CD4-positive, alpha-beta T cell treated with Interleukin-17A for 4 hours (primary cell): ENCODE measurements around the gene PIEZO1.
"Not testable (repeated sequence)": the region's sequence is repeated elsewhere in the genome, so short reads cannot be mapped to it uniquely, and the experiment has no call there.

Experiments
- DNase-seq: peaks from one replicate; pipeline ENCODE4 v3.0.0-alpha.2; 2020; ENCODE audit warnings: mixed read lengths

PIEZO1 gene

GRCh38 chr16:88803264-88803987 lies 18.4 kb upstream of the PIEZO1 start, which contains the start of gene CDT1:
TSS of gene CDT1 (plus strand) at chr16:88803789. CDS start at chr16:88803832, 43 bp downstream.
- DNase-seq = peak; percentile 92

- no peak for DNase-seq
Observed at GRCh38 chr16:88800277-88800592, 15.2 kb upstream of the PIEZO1 start.

GRCh38 chr16:88799569-88800276 lies 14.7 kb upstream of the PIEZO1 start:
- peak; percentile 62 for DNase-seq

GRCh38 chr16:88798772-88799455 lies 13.9 kb upstream of the PIEZO1 start:
- no peak for DNase-seq

GRCh38 chr16:88798073-88798472 lies 13.1 kb upstream of the PIEZO1 start:
- no peak for DNase-seq

GRCh38 chr16:88796278-88796677 lies 11.3 kb upstream of the PIEZO1 start:
- DNase-seq = no peak

GRCh38 chr16:88793251-88793954 lies 8.4 kb upstream of the PIEZO1 start:
- no peak for DNase-seq

- no peak for DNase-seq
Observed at GRCh38 chr16:88792668-88793250, 7.7 kb upstream of the PIEZO1 start.

GRCh38 chr16:88792078-88792550 lies 7.1 kb upstream of the PIEZO1 start:
- no peak for DNase-seq

GRCh38 chr16:88790312-88791211 lies 5.5 kb upstream of the PIEZO1 start:
- peak; percentile 83 for DNase-seq

GRCh38 chr16:88789594-88789993 lies 4.6 kb upstream of the PIEZO1 start:
- no peak for DNase-seq

GRCh38 chr16:88788749-88789148 lies 3.7 kb upstream of the PIEZO1 start:
- not testable (repeated sequence) for DNase-seq

- DNase-seq = no peak
Observed at GRCh38 chr16:88787579-88788314, 2.7 kb upstream of the PIEZO1 start.

GRCh38 chr16:88784856-88785105 lies 239 bp downstream of the PIEZO1 start:
- DNase-seq = no peak

GRCh38 chr16:88784074-88784855 lies 755 bp downstream of the PIEZO1 start:
- DNase-seq = peak; percentile 57

- peak; percentile 37 for DNase-seq
Observed at GRCh38 chr16:88783391-88784073, 1.5 kb downstream of the PIEZO1 start.

- peak; percentile 79 for DNase-seq
Observed at GRCh38 chr16:88782454-88783390, 2.3 kb downstream of the PIEZO1 start.
